Heart right ventricle (tissue), 16 donors: ENCODE results near the gene GJA10. TPM values are rescaled to one million over a fixed set of nuclear protein-coding genes. Genes with fewer than 3 reads are reported as not detected.
"Not testable (repeated sequence)": the region's sequence is repeated elsewhere in the genome, so short reads cannot be mapped to it uniquely, and the experiment has no call there.

Source experiments
- ATAC-seq, 8 donors: fragments of 200-7000 bp; cut with Tn5 transposase; one replicate each; pipeline ENCODE4 v1.9.1; 2020; ENCODE audit warnings: mild to moderate bottlenecking in 8 of 8, moderate library complexity in 8 of 8, moderate number of reproducible peaks in 1 of 8
- DNase-seq, 2 donors: peaks; one replicate each; pipeline ENCODE4 v3.0.0-alpha.2; 2020
- H3K27ac ChIP-seq, 10 donors: fragments of 200-600 bp; sonication (generic) in 2 of 10; one replicate each; pipeline versions ENCODE4 v1.5.0 to v1.8.0; 2020 to 2022; ENCODE audit warnings: mild to moderate bottlenecking in 3 of 10
- H3K27me3 ChIP-seq, 7 donors: fragments of 200-600 bp; one replicate each; pipeline ENCODE4 v1.8.0; 2021 to 2022; ENCODE audit warnings: mild to moderate bottlenecking in 2 of 7
- H3K36me3 ChIP-seq, 9 donors: fragments of 200-600 bp; sonication (generic) in 1 of 9; one replicate each; pipeline versions ENCODE4 v1.5.0 to v1.8.0; 2020 to 2022; ENCODE audit warnings: mild to moderate bottlenecking in 2 of 9
- H3K4me1 ChIP-seq, 9 donors: fragments of 200-600 bp; sonication (generic) in 1 of 9; one replicate each; pipeline versions ENCODE4 v1.5.0 to v1.8.0; 2020 to 2022; ENCODE audit warnings: mild to moderate bottlenecking in 4 of 9
- H3K4me3 ChIP-seq, 10 donors: fragments of 200-600 bp; sonication (generic) in 2 of 10; one replicate each; pipeline versions ENCODE4 v1.5.0 to v1.8.0; 2020 to 2022; ENCODE audit warnings: mild to moderate bottlenecking in 7 of 10, moderate library complexity in 2 of 10
- H3K9me3 ChIP-seq, 11 donors: fragments of 200-600 bp in 10 of 11; sonication (generic) in 2 of 11; one replicate each; pipeline versions ENCODE4 v1.5.0 to v1.8.0; 2013 to 2022; ENCODE audit warnings: mild to moderate bottlenecking in 2 of 11, control low read depth in 1 of 11, moderate library complexity in 1 of 11
- WGBS, 2 donors: extraction: QIAGEN DNeasy Blood & Tissue Kit; methylation state at CpG; one replicate each; pipeline ENCODE4 v1.1.7; 2013; ENCODE audit warnings: inconsistent platforms in 1 of 2; 5-methylcytosine and 5-hydroxymethylcytosine counted together
- intact Hi-C, 10 donors: fragments of 100-400 bp; cut with DNase I; formaldehyde crosslinking; loops; one replicate each; pipeline versions ENCODE4 v1.11.1 to v1.14.2; 2022
- polyA plus RNA-seq, 2 donors: library from polyadenylated mRNA; stranded (reverse); fragments of 200-250 nt; gene quantifications; one replicate each; pipeline ENCODE4 v1.2.3, GENCODE V29; 2013
- total RNA-seq, 10 donors: library from RNA; stranded (reverse); fragmentation: NEBNext Ultra II Directional in 3 of 10; extraction: Animal tissue kit (Norgen Biotek cat#: 25700) in 3 of 10; gene quantifications; one replicate each; pipeline versions ENCODE4 v1.2.1 to v1.2.4, GENCODE V29; 2021 to 2023
- TF ChIP-seq, protein P1 (sequence below), 9 donors: fragments of 200-600 bp; sonication (generic) in 2 of 9; IDR thresholded peaks; one replicate each; pipeline versions ENCODE4 v1.5.0 to v1.8.0; 2021 to 2022; ENCODE audit warnings: antibody characterized with exemption in 9 of 9, mild to moderate bottlenecking in 5 of 9, moderate library complexity in 1 of 9
- donor health status: Arrhythmogenic right ventricular cardiomyopathy.
- donor health status: ischemic (EF 13 %, LVEDD 7.1; RV severe dilation, severe dysfunction).
- donor health status: healthy with polysubstance abuse.
- donor health status: DM: no; HTN: yes; CAD: no.
- donor health status: DM: no; HTN: no; CAD: no.
- donor health status: ischemic (EF 25% LVEDD 6.9; RV normal size, moderate dysfunction).
- donor health status: ischemic (EF 25% LVEDD 5.7; RV mildly dilated, moderate dysfunction).
- donor health status: healthy.
- donor health status: DM: yes; HTN: yes; CAD: no.
- donor health status: Ischemic cardiomyopathy.
- donor health status: ischemic (EF 35%, LVEDD 5.7; RV mildly dilated, moderate dysfunction).
- donor health status: nonischemic (EF 11% LVEDD 7.7; RV severe dilation, severe dysfunction).
- donor health status: DM: yes; HTN: yes; CAD: no.
- donor health status: PGD.
- donor health status: ischemic (EF 29% LVEDD 5.4; RV normal size, mild dysfunction).
- donor health status: nonischemic (EF 23%, LVEDD 6.1; RV moderate dilation, normal function).

GJA10 gene
- total and polyA plus RNA-seq, 12 donors: not detected

DNA sequence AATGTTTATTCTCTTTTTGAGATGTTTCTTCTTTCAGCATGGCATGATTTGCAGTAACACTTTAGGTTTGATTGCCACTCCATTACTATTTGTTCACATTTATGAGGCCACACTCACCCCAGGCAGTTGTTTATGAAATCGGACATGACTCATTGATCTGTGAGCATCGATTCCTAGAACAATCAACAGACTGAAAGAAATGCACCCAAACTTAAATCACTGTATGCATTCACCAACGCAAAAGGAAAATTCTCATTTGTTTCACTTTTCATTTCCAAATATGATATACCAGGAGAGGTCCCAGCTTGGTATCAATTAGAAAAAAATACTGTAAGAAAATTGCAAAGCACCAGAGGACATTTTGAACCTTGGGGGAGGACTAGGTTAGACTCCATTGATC is 5.4 kb upstream of the GJA10 start:
- TF ChIP-seq, protein P1, sequence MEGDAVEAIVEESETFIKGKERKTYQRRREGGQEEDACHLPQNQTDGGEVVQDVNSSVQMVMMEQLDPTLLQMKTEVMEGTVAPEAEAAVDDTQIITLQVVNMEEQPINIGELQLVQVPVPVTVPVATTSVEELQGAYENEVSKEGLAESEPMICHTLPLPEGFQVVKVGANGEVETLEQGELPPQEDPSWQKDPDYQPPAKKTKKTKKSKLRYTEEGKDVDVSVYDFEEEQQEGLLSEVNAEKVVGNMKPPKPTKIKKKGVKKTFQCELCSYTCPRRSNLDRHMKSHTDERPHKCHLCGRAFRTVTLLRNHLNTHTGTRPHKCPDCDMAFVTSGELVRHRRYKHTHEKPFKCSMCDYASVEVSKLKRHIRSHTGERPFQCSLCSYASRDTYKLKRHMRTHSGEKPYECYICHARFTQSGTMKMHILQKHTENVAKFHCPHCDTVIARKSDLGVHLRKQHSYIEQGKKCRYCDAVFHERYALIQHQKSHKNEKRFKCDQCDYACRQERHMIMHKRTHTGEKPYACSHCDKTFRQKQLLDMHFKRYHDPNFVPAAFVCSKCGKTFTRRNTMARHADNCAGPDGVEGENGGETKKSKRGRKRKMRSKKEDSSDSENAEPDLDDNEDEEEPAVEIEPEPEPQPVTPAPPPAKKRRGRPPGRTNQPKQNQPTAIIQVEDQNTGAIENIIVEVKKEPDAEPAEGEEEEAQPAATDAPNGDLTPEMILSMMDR (IDR thresholded peaks at IDR 0.05): no peak
- Histone ChIP-seq H3K27me3 (peaks cover 0 to 65% (median 63%) of the 10 kb centered on the region in 7 donors), H3K4me3 (no peak overlapping the region), H3K27ac (no peak overlapping the region), H3K4me1 (no peaks in the 10 kb centered on the region), H3K36me3 (no peaks in the 10 kb centered on the region), H3K9me3 (no peaks in the 10 kb centered on the region)
- 87 to 94% methylated on average over 3 of the region's 3 CpGs for WGBS, 2 donors
- DNase-seq (no peak), ATAC-seq (no peak)
- intact Hi-C loops: no loop called here

DNA sequence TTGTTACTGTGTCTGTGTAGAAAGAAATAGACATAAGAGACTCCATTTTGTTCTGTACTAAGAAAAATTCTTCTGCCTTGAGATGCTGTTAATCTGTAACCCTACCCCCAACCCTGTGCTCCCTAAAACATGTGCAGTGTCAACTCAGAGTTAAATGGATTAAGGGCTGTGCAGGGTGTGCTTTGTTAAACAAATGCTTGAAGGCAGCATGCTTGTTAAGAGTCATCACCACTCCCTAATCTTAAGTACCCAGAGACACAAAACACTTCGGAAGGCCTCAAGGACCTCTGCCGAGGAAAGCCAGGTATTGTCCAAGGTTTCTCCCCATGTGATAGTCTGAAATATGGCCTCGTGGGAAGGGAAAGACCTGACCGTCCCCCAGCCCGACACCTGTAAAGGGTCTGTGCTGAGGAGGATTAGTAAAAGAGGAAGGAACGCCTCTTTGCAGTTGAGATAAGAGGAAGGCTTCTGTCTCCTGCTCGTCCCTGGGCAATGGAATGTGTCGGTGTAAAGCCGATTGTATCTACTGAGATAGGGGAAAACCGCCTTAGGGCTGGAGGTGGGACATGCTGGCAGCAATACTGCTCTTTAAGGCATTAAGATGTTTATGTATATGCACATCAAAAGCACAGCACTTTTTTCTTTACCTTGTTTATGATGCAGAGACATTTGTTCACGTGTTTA is 3.3 kb upstream of the GJA10 start:
- H3K4me3 ChIP-seq, H3K4me1 ChIP-seq, H3K36me3 ChIP-seq, ATAC-seq, DNase-seq, intact Hi-C loops, H3K9me3 ChIP-seq, H3K27ac ChIP-seq: not testable (repeated sequence)
- peaks cover 0 to 74% (median 65%) of the 10 kb centered on the region in 7 donors for H3K27me3 ChIP-seq
- 4 to 12% methylated on average over 10 to 11 of the region's 11 CpGs for WGBS, 2 donors

DNA sequence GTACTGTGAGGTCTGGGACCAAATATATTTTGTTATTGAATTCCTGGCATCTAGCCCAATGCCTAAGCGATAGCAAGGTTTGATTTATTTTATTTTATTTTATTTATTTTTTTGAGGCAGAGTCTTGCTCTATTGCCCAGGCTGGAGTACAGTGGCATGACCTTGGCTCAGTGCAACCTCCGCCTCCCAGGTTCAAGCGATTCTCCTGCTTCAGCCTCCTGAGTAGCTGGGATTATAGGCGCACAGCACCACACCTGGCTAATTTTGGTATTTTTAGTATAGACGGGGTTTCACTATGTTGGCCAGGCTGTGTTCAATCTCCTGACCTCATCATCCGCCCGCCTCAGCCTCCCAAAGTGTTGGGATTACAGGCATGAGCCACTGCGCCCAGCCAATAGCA is 1.7 kb upstream of the GJA10 start:
- H3K27ac ChIP-seq, H3K9me3 ChIP-seq, ATAC-seq, H3K4me1 ChIP-seq, H3K4me3 ChIP-seq, intact Hi-C loops, H3K36me3 ChIP-seq, DNase-seq: not testable (repeated sequence)
- peaks cover 0 to 71% (median 55%) of the 10 kb centered on the region in 7 donors for H3K27me3 ChIP-seq
- 84 to 88% methylated on average over 8 of the region's 8 CpGs for WGBS, 2 donors

DNA sequence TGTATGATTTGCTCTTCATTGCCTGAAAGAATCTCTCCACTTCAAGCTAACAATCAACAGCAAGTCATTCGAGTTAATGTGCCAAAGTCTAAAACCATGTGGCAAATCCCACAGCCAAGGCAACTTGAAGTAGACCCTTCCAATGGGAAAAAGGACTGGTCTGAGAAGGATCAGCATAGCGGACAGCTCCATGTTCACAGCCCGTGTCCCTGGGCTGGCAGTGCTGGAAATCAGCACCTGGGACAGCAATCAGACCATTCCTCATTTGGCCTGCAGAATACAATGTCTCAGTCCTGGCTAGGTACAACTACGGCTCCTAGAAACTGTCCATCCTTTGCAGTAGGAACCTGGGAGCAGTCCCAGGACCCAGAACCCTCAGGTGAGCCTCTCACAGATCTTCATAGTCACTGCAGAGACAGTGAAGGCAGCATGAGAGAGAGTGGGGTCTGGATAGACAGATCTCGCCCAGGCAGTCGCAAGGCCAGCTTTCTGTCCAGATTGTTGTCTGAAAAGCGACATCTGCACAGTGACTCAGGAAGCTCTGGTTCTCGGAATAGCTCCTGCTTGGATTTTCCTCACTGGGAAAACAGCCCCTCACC is 1.1 kb downstream of the GJA10 start:
- TF ChIP-seq, protein P1 (IDR thresholded peaks at IDR 0.05): no peak
- Histone ChIP-seq H3K27me3 (peaks cover 0 to 44% (median 30%) of the 10 kb centered on the region in 7 donors), H3K4me1 (no peaks in the 10 kb centered on the region), H3K27ac (no peak overlapping the region), H3K9me3 (no peaks in the 10 kb centered on the region), H3K36me3 (no peaks in the 10 kb centered on the region), H3K4me3 (no peak overlapping the region)
- peak in 1 of 2 donors; percentile 20 for DNase-seq
- 39 to 40% methylated on average over 8 of the region's 8 CpGs for WGBS, 2 donors
- ATAC-seq: peak in 6 of 8 donors; percentile 35 to 83 (median 74)
- intact Hi-C loops: no loop called here

DNA sequence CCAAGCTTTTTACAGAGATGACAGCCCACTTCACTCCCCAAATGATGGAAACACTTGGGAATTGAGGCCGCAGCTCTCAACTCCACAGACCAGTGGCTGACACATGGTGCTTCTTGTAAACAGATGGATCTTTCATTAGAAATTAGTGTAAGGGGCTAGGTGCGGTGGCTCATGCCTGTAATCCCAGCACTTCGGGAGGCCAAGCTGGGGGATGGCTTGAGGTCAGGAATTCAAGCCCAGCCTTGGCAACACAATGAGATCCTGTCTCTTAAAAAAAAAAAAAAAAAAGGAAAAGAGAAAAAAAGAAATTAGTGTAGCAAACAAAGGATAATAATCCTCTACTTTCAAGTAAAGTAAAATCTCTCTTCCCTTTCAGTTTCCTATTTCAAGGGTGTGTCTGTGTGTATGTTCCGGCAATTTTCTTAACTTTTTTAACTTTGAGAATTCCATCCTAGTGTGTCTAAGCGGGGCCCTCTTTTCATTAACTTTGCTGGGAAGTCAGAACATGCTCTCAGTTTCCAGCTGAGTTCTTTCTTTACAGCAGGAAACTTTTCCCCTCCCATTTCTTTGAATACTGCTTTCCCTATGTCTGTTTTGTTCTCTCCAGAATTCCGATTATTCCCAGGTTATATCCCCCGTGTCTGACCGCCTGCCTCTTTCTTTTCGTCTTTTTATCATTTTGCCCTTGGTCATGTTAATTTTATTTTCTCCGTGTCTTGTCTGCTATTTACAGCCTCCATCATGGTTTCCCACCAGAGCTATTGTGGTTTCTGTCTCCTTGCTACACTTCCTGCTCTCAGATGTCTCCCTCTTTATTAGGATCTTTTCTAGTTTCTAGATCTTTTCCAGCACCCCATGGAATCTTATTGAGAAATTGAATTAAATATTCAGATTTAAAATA is 16.0 kb downstream of the GJA10 start:
- H3K4me1 ChIP-seq, H3K36me3 ChIP-seq, intact Hi-C loops, H3K27me3 ChIP-seq, H3K4me3 ChIP-seq, DNase-seq: not testable (repeated sequence)
- ATAC-seq: peak in 1 of 8 donors; percentile 31
- WGBS, 2 donors: 52 to 56% methylated on average over 10 of the region's 10 CpGs
- H3K9me3 ChIP-seq: peaks cover 0 to 14% (median 0%) of the 10 kb centered on the region in 11 donors
- H3K27ac ChIP-seq: peak overlapping the region in 2 of 10 donors; percentile 15 to 21
